SK-N-SH (cell line): ENCODE results near the gene DPY19L1. TPM values are rescaled to one million over a fixed set of nuclear protein-coding genes. Genes with fewer than 3 reads are reported as not detected.
A peak's percentile ranks its signal among the peaks of the same experiment; 100 is the strongest.

ENCODE experiments used
- CTCF ChIA-PET: fragments of 300-600, 350-600 bp; formaldehyde crosslinking; extraction: SDS; loops from one replicate; lab custom pipeline; 2021; lab: Yijun Ruan, JAX
- POLR2A ChIA-PET: fragments of 350-600 bp; sonication (Branson Sonifier 250); formaldehyde crosslinking; extraction: SDS; loops from one replicate; lab custom pipeline; 2020; ENCODE audit warnings: antibody characterized with exemption, inconsistent platforms; lab: Yijun Ruan, JAX
- DNase-seq: peaks from one replicate; pipeline ENCODE4 v3.0.0; 2012
- H2AFZ ChIP-seq: fragments of 200-600 bp; sonication (generic); 2 replicates; pipeline ENCODE4 v1.8.1; 2016; ENCODE audit warnings: antibody characterized with exemption, mild to moderate bottlenecking, low read depth
- H3F3A ChIP-seq: fragments of 200-600 bp; sonication (generic); replicated peaks from 2 replicates; pipeline ENCODE3; 2016; ENCODE audit warnings: antibody characterized with exemption, mild to moderate bottlenecking; ENCODE audit not compliant: insufficient read depth
- H3K27ac ChIP-seq, 2 experiments: fragments of 200-500 bp in 1 of 2; fragments of 200-600 bp in 1 of 2; sonication (Bioruptor generic) in 1 of 2; sonication (generic), shearing (Covaris generic) in 1 of 2; 2 replicates each; pipeline versions ENCODE4 v1.5.1 to v1.6.1; 2014 to 2016; ENCODE audit warnings: low read depth in 2 of 2, inconsistent platforms in 1 of 2, low read length in 1 of 2, mild to moderate bottlenecking in 1 of 2, mixed read lengths in 1 of 2
- H3K27me3 ChIP-seq: fragments of 200-600 bp; sonication (generic), shearing (Covaris generic); 2 replicates; pipeline ENCODE4 v1.6.1; 2016; ENCODE audit warnings: mixed run types; ENCODE audit not compliant: insufficient read depth
- H3K36me3 ChIP-seq, 2 experiments: fragments of 200-500 bp in 1 of 2; fragments of 200-600 bp in 1 of 2; sonication (Bioruptor generic) in 1 of 2; sonication (generic) in 1 of 2; replicated peaks in 1 of 2; 2 replicates each; pipeline versions ENCODE3 to v1.5.1; 2014 to 2016; ENCODE audit warnings: low read length in 1 of 2, mild to moderate bottlenecking in 1 of 2; ENCODE audit not compliant: insufficient read depth in 2 of 2, control insufficient read depth in 1 of 2
- H3K4me1 ChIP-seq, 2 experiments: fragments of 200-500 bp in 1 of 2; fragments of 200-600 bp in 1 of 2; sonication (Bioruptor generic) in 1 of 2; sonication (generic), shearing (Covaris generic) in 1 of 2; 2 replicates each; pipeline versions ENCODE4 v1.5.1 to v1.6.1; 2014 to 2016; ENCODE audit warnings: low read depth in 1 of 2, low read length in 1 of 2, mixed run types in 1 of 2; ENCODE audit not compliant: insufficient read depth in 2 of 2, control insufficient read depth in 1 of 2
- H3K4me2 ChIP-seq: fragments of 200-600 bp; sonication (generic), shearing (Covaris generic); 2 replicates; pipeline ENCODE4 v1.6.1; 2017; ENCODE audit warnings: mixed run types
- H3K4me3 ChIP-seq, 2 experiments: fragments of 200-500 bp in 1 of 2; fragments of 200-600 bp in 1 of 2; sonication (Bioruptor generic) in 1 of 2; sonication (generic), shearing (Covaris generic) in 1 of 2; 2 replicates each; pipeline versions ENCODE4 v1.5.1 to v1.8.1; 2014 to 2016; ENCODE audit warnings: low read depth in 2 of 2, inconsistent platforms in 1 of 2, low read length in 1 of 2, mild to moderate bottlenecking in 1 of 2, mixed read lengths in 1 of 2, moderate library complexity in 1 of 2
- H3K79me2 ChIP-seq: fragments of 200-600 bp; sonication (generic); 2 replicates; pipeline ENCODE4 v1.8.1; 2017; ENCODE audit warnings: mild to moderate bottlenecking; ENCODE audit not compliant: insufficient read depth
- H3K9ac ChIP-seq: fragments of 200-600 bp; sonication (generic); 2 replicates; pipeline ENCODE4 v1.6.1; 2017; ENCODE audit warnings: mixed run types
- H3K9me2 ChIP-seq: fragments of 200-600 bp; sonication (generic); 2 replicates; pipeline ENCODE4 v1.6.1; 2017; ENCODE audit warnings: mixed run types
- H3K9me3 ChIP-seq: fragments of 200-600 bp; sonication (generic); 2 replicates; pipeline ENCODE4 v1.6.1; 2017; ENCODE audit warnings: mixed run types, mild to moderate bottlenecking, moderate library complexity
- H4K20me1 ChIP-seq: fragments of 200-600 bp; sonication (generic); 2 replicates; pipeline ENCODE4 v1.6.1; 2017; ENCODE audit warnings: mild to moderate bottlenecking, mixed run types; ENCODE audit not compliant: insufficient read depth
- CTCF ChIP-seq: fragments of 200-600 bp; sonication (generic); IDR thresholded peaks from 2 replicates; pipeline ENCODE4 v1.6.1; 2017; ENCODE audit warnings: antibody characterized with exemption, mild to moderate bottlenecking, moderate library complexity
- EZH2phosphoT487 ChIP-seq: fragments of 200-600 bp; sonication (generic); IDR thresholded peaks from 2 replicates; pipeline ENCODE4 v1.6.1; 2017; ENCODE audit warnings: low read depth, mixed run types, mild to moderate bottlenecking, antibody characterized with exemption, moderate library complexity, borderline replicate concordance
- FOXJ3 ChIP-seq: sonication (generic); formaldehyde crosslinking; IDR thresholded peaks from 2 replicates; pipeline ENCODE4 v1.5.1; 2020; ENCODE audit warnings: mild to moderate bottlenecking, missing genetic modification reagents
- GATA2 ChIP-seq: sonication (generic); formaldehyde crosslinking; IDR thresholded peaks from 2 replicates; pipeline ENCODE4 v1.5.0; 2020; ENCODE audit warnings: mild to moderate bottlenecking, missing genetic modification reagents
- IRF3 ChIP-seq: fragments of 150-350 bp; IDR thresholded peaks from 2 replicates; pipeline ENCODE4 v1.6.1; 2016; ENCODE audit warnings: mild to moderate bottlenecking, low read depth, low read length
- MAX ChIP-seq: IDR thresholded peaks from 2 replicates; pipeline ENCODE4 v1.4.0; 2012; ENCODE audit warnings: low read depth
- MEF2A ChIP-seq: IDR thresholded peaks from 2 replicates; pipeline ENCODE4 v1.4.0; 2012; ENCODE audit warnings: low read depth, borderline replicate concordance
- NFIC ChIP-seq: IDR thresholded peaks from 2 replicates; pipeline ENCODE4 v1.4.0; 2012; ENCODE audit warnings: borderline replicate concordance
- NRF1 ChIP-seq: IDR thresholded peaks from 2 replicates; pipeline ENCODE4 v1.6.1; 2012; ENCODE audit warnings: low read depth, mild to moderate bottlenecking, low read length
- PBX3 ChIP-seq: IDR thresholded peaks from 2 replicates; pipeline ENCODE4; 2012
- POLR2AphosphoS5 ChIP-seq: IDR thresholded peaks from 2 replicates; pipeline ENCODE4 v1.6.1; 2012; ENCODE audit warnings: low read depth, low read length
- RCOR1 ChIP-seq: fragments of 150-350 bp; IDR thresholded peaks from 2 replicates; pipeline ENCODE4 v1.6.1; 2017; ENCODE audit warnings: antibody characterized with exemption, low read length
- REST ChIP-seq: IDR thresholded peaks from 2 replicates; pipeline ENCODE4 v1.6.1; 2012; ENCODE audit warnings: mild to moderate bottlenecking, low read depth, low read length, moderate library complexity
- RXRA ChIP-seq: IDR thresholded peaks from 2 replicates; pipeline ENCODE4 v1.4.0; 2012; ENCODE audit warnings: low read depth, mild to moderate bottlenecking, borderline replicate concordance
- TAF1 ChIP-seq: IDR thresholded peaks from 2 replicates; pipeline ENCODE4 v1.6.1; 2012; ENCODE audit warnings: low read depth, mild to moderate bottlenecking, low read length, moderate library complexity, borderline replicate concordance
- TEAD4 ChIP-seq: IDR thresholded peaks from 2 replicates; pipeline ENCODE4 v1.4.0; 2012; ENCODE audit warnings: mild to moderate bottlenecking, borderline replicate concordance; ENCODE audit not compliant: insufficient read depth
- YY1 ChIP-seq: IDR thresholded peaks from 2 replicates; pipeline ENCODE4 v1.4.0; 2012; ENCODE audit warnings: low read depth, mild to moderate bottlenecking
- WGBS: methylation state at CpG from one replicate; pipeline ENCODE4 v1.1.6; 2017; ENCODE audit warnings: low lambda C conversion rate; 5-methylcytosine and 5-hydroxymethylcytosine counted together
- polyA plus RNA-seq, 3 experiments: library from polyadenylated mRNA; depleted of rRNA; stranded (reverse); fragments of >200 nt; gene quantifications; 2 replicates each; pipeline ENCODE4 v1.2.3, GENCODE V29; 2012

DPY19L1 gene
- polyA plus RNA-seq, 1 of the 3 experiments (the other 2 are of a cell fraction), result 27.7 TPM

GRCh38 chr7:35039343-35039742 lies 2.1 kb upstream of the DPY19L1 start:
- Histone ChIP-seq H3K27me3 (no peaks in the 10 kb centered on the region), H3F3A (peaks cover 17% of the 10 kb centered on the region), H3K9me2 (no peaks in the 10 kb centered on the region), H3K4me3 (no peak overlapping the region), H3K27ac (no peak overlapping the region), H3K9me3 (no peaks in the 10 kb centered on the region), H3K79me2 (peaks cover 24% of the 10 kb centered on the region), H3K4me2 (no peak overlapping the region), H3K4me1 (peaks cover 0 to 22% of the 10 kb centered on the region in 2 experiments; a peak in 2 of 4 replicates), H3K9ac (no peak overlapping the region), H4K20me1 (peaks cover 16% of the 10 kb centered on the region), H3K36me3 (no peaks in the 10 kb centered on the region), H2AFZ (no peak overlapping the region)
- WGBS, result 94% methylated on average over 5 of the region's 5 CpGs
- ChIA-PET CTCF (interaction anchor here (1.5 kb wide), 1 partner anchor 12 kb away, joined by 5 read pairs; no protein-coding TSS in a partner anchor), POLR2A (no interaction called here)
- DNase-seq, result no peak
- TF ChIP-seq POLR2AphosphoS5 (no peak), NRF1 (no peak), RXRA (no peak), NFIC (no peak), IRF3 (no peak), PBX3 (no peak), CTCF (no peak), EZH2phosphoT487 (no peak), GATA2 (CRISPR knock-in tag) (no peak), TEAD4 (no peak), MAX (no peak)

- DNase-seq, result no peak
- peak overlapping the region; percentile 85 for H3K4me2 ChIP-seq
- peak overlapping the region; percentile 78; the same call in 1 of the 2 replicates for H3K9ac ChIP-seq
- H3K9me2 ChIP-seq, result no peaks in the 10 kb centered on the region
- peaks cover 34% of the 10 kb centered on the region for H3K79me2 ChIP-seq
- 60% methylated on average over 9 of the region's 9 CpGs for WGBS
- peaks cover 17% of the 10 kb centered on the region for H3F3A ChIP-seq
- no peaks in the 10 kb centered on the region for H3K36me3 ChIP-seq
- peak overlapping the region; percentile 74 for H2AFZ ChIP-seq
- peaks cover 0 to 22% of the 10 kb centered on the region in 2 experiments; a peak in 2 of 4 replicates for H3K4me1 ChIP-seq
- peak overlapping the region; percentile 64 to 73 for H3K4me3 ChIP-seq
- CTCF ChIA-PET, result interaction anchor here (0.6 to 1.6 kb wide), 11 partner anchors 13 to 938 kb away, joined by 3 to 5 read pairs (median 3); no protein-coding TSS in a partner anchor
- POLR2A ChIA-PET, result no interaction called here
- H3K9me3 ChIP-seq, result no peaks in the 10 kb centered on the region
- H3K27ac ChIP-seq, result peak overlapping the region; percentile 88 to 98; a peak in 3 of 4 replicates
- H4K20me1 ChIP-seq, result peaks cover 26% of the 10 kb centered on the region
- H3K27me3 ChIP-seq, result no peaks in the 10 kb centered on the region
- no peak for TF ChIP-seq NRF1
- no peak for TF ChIP-seq RCOR1
- no peak for TF ChIP-seq RXRA
- no peak for TF ChIP-seq PBX3
- TF ChIP-seq NFIC, result no peak
- TF ChIP-seq TAF1, result no peak
- TF ChIP-seq MEF2A, result no peak
- no peak for TF ChIP-seq REST
- TF ChIP-seq YY1, result no peak
- no peak for TF ChIP-seq FOXJ3 (CRISPR knock-in tag)
Measured at GRCh38 chr7:35038354-35038753, 1.1 kb upstream of the DPY19L1 start.
